Midbrain (tissue), 1 donor: ENCODE results near the gene MUTYH.

ENCODE experiments used
- DNase-seq: peaks from one replicate; lab custom pipeline; 2025; lab: John Stamatoyannopoulos, UW

MUTYH gene

GRCh38 chr1:45348966-45349677 is 8.9 kb upstream of the MUTYH start:
- no peak for DNase-seq

DNA sequence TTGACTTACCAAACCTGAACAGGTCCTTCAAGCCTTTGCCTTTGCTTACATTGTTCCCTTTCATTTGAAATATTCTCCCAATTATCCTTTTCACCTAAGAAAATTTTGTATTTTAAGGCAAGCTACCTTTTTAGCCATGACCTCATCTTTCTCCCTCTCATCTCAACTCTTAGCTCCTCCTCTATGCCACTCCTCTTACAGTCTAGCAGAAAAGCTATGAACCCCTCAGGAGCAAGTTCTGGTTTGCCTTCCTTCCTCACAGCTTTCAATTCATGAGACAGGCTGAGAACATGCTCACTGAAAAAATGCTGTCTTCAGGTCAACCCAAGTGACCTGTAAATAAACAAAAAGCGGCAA is 8.3 kb upstream of the MUTYH start:
- DNase-seq: no peak

DNA sequence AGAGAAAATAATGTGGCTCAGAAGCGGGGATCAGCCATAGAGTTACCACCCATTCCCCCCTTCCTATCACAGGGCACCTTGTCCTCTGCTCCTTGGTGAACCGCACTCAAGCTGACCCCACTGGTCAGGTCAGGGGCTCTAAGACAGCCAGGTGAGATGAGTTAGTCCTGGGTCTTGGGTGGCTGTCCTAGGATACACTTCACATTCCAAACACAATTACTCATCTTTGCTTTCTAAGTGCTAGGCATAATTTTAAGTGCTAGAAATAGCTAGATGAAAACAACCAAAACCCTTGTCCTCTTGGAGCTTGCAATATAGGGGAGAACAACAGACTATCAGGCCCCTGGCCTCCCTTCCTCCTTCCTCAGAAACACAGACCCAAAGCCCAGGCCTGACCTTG is 7.8 kb upstream of the MUTYH start:
- no peak for DNase-seq

- DNase-seq: no peak
Observed at GRCh38 chr1:45346473-45346872, 6.2 kb upstream of the MUTYH start.

GRCh38 chr1:45345014-45345413 is 4.8 kb upstream of the MUTYH start:
- no peak for DNase-seq

DNA sequence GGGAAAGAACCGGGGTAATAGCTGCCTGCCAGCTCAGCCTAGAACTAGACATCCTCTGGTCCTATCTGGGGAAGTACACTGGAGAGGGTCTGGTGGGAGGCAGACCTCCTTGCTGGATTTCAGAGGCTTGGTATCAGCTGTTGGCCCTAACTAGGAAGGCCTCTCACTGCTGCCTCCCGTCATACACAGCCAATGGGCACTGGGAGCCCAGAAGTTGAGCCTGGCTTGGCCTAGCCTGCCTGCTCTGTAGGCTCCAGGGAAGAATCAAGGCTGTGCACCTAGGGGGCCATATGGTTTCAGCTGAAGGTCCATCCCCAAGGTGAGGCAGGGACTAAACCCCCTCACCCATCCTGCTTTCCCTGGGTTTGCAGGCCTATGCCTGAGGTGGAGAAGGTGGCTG is 4.3 kb upstream of the MUTYH start:
- no peak for DNase-seq

- DNase-seq: peak; percentile 51
Observed at GRCh38 chr1:45340816-45341466, 701 bp upstream of the MUTYH start.

- no peak for DNase-seq
Observed at GRCh38 chr1:45337630-45338325, 2.5 kb downstream of the MUTYH start.

GRCh38 chr1:45335855-45336324 is 4.3 kb downstream of the MUTYH start:
- DNase-seq: no peak

DNA sequence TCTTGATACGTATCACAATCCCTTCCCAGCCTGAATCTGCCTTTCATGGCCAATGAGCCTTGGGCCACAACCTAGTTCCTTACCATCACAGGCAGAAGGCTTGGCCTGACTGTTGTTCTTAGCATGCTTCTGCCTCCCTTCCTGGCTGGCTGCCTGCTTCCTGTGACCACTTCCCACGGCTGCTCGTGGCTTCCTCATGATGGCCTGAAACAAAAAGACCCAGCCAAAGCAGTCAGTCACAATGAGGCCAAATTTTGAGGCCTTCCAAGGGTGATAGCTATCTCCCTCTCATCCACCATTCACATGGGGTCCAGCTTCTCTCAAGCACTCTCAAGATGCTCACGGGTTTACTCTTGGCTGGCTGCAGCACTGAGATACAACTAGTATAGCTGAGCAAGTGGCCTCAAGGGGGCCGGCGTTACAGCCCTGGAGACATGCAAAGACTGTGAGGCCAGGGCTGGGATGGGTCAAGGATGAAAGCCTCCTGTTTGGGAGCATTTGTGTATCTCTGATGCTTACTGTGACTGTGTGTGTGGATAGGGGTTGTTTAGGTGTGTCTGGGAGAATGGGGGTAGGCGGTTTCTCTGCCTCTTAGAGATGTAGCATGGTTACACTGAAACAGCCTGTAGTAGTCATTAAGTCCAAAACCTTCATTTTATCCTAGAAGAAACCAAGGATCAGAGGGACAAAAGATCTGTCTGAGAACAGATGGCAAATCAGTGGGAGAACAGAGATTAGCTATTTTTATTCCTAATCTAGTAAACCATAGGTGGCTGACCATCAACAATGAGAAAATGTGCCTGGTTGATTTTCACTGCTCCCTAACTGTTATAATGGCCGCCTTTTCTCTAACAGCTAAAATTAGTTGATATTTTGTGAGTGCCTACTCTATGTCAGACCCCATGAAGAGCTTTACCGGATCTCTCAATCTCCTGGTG is 5.7 kb downstream of the MUTYH start:
- DNase-seq: no peak

GRCh38 chr1:45332346-45332720 is 7.9 kb downstream of the MUTYH start:
- no peak for DNase-seq

DNA sequence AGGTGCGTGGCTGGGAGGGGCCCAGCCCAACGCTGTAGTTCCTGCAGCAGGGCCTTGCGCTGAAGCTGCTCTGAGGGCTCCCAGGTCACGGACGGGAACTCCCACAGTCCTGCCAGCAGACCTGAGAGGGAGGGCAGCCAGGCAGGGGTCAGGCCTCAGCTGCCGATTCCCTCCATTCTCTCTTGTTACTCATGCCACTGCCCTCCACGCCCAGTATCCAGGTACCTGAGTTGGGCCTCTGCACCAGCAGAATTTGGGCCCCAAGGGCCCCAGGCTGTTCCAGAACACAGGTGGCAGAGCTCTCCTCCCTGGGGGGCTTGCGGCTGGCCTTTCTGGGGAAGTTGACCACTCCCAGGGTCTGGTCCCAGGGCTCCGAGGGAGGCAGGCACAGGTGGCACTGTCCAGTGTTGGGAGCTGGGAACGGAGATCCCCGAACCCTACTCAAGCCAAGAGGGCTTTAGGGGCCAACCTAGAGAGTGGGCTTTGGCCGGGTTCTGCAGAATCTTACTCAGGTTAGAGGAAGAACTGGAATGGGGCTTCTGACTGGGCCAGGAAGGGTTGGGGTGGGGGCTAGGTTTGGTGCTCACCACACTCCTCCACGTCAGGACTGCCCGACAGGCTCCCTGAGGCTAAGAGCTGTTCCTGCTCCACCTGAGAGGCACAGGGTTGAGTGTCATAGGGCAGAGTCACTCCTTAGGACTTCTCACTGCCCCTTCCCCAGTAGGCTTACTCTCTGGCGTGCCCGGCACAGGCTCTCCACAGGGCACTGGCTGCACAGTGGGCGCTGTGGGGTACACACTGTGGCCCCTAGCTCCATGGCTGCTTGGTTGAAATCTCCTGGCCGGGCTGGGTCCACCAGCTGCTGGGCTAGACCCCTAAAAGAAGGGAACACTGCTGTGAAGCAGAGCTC is 8.5 kb downstream of the MUTYH start:
- DNase-seq: no peak

- DNase-seq: no peak
Observed at GRCh38 chr1:45329445-45329844, 10.8 kb downstream of the MUTYH start.

DNA sequence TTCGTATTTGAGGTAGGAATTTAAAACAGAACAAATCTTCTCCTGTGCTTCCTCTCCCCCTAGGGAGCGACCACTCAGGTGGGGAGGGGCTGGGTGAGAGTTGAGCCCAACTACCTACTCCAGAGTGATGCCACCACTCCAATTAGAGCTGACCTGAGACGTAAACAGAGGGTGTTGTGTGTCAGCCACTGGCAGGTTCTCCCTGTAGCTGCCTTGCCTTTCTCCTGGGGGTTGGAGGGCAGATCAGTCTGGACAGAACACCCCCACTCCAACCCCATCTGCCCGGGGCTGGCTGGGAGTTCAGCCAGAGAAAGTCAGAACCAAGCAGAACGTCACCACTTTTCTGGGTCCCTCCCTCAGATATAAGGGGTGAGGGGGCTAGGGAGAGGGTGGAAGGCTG is 11.6 kb downstream of the MUTYH start:
- no peak for DNase-seq

GRCh38 chr1:45327644-45328515 is 12.4 kb downstream of the MUTYH start:
- DNase-seq: no peak

GRCh38 chr1:45326627-45327623 is 13.3 kb downstream of the MUTYH start, which contains the start of gene HPDL:
HPDL (plus strand) TSS chr1:45326895; CDS start chr1:45327149, 254 bp downstream.
- peak; percentile 78 for DNase-seq

- DNase-seq: peak; percentile 46
Observed at GRCh38 chr1:45325851-45326506, 14.3 kb downstream of the MUTYH start.

DNA sequence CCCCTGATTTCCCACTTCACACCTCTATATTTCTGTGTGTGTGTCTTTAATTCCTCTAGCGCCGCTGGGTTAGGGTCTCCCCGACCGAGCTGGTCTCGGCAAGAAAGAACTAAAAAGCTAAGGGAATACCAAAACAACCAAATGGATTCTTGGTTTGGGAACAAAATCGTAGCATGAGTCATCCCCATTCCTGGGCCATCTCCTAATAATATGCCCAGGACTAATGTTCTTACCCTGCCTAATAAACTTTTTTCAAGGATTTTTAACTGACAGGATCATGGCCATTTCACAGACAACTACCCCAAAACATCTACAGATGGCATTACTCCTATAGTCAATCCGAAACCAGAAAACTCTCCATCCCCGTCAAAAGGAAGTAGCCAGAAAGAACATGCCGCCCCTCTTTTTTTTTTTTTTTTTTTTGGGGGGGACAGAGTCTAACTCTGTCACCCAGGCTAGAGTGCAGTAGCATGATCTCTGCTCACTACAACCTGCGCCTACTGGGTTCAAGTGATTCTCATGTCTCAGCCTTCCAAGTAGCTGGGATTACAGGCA is 17.7 kb downstream of the MUTYH start:
- no peak for DNase-seq
